ENCODE measurements around the gene UBXN7.
"Not testable (repeated sequence)": the region's sequence is repeated elsewhere in the genome, so short reads cannot be mapped to it uniquely, and the experiment has no call there.

DNA sequence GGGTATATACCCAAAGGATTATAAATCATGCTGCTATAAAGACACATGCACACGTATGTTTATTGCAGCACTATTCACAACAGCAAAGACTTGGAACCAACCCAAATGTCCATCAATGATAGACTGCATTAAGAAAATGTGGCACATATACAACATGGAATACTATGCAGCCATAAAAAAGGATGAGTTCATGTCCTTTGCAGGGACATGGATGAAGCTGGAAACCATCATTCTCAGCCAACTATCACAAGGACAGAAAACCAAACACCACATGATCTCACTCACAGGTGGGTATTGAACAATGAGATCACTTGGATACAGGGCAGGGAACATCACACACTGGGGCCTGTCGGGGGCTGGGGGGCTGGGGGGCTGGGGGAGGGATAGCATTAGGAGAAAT, 44.3 kb downstream of the UBXN7 start:
- not testable (repeated sequence) for TF ChIP-seq ZNF274 (IDR thresholded peaks at IDR 0.05; ENCODE audit: low read depth, low read length); YY1 (IDR thresholded peaks at IDR 0.05; ENCODE audit: insufficient read depth, insufficient read length)

All from NT2/D1 (cell line).